H9 (cell line): Measurements from ENCODE around the gene KRT80. TPM values are rescaled to one million over a fixed set of nuclear protein-coding genes. Genes with fewer than 3 reads are reported as not detected.

Experiments
- DNase-seq: peaks from one replicate; pipeline ENCODE4 v3.0.0-alpha.2; 2017
- H2AFZ ChIP-seq: one replicate; pipeline ENCODE4 v1.6.1; 2013; ENCODE audit warnings: mild to moderate bottlenecking, low read length, control low read depth, moderate library complexity
- H2AK5ac ChIP-seq: 2 replicates; pipeline ENCODE4 v1.6.1; 2013; ENCODE audit warnings: low read length, control low read depth, mixed read lengths; ENCODE audit not compliant: insufficient read length
- H2BK120ac ChIP-seq: one replicate; pipeline ENCODE4 v1.6.1; 2013; ENCODE audit warnings: low read depth, mild to moderate bottlenecking, low read length, control low read depth, inconsistent platforms; ENCODE audit not compliant: poor library complexity, severe bottlenecking
- H2BK12ac ChIP-seq: 2 replicates; pipeline ENCODE4 v1.6.1; 2013; ENCODE audit warnings: low read length, control low read depth, mixed read lengths, low read depth; ENCODE audit not compliant: insufficient read length
- H2BK15ac ChIP-seq: 2 replicates; pipeline ENCODE4 v1.6.1; 2013; ENCODE audit warnings: low read depth, low read length, control low read depth
- H2BK20ac ChIP-seq: one replicate; pipeline ENCODE4 v1.6.1; 2013; ENCODE audit warnings: low read depth, mild to moderate bottlenecking, low read length, control low read depth, inconsistent platforms; ENCODE audit not compliant: poor library complexity, severe bottlenecking
- H2BK5ac ChIP-seq: 2 replicates; pipeline ENCODE4 v1.6.1; 2013; ENCODE audit warnings: low read length, control low read depth, mixed read lengths; ENCODE audit not compliant: insufficient read length
- H3K14ac ChIP-seq: 2 replicates; pipeline ENCODE4 v1.6.1; 2013; ENCODE audit warnings: low read length, control low read depth; ENCODE audit not compliant: insufficient read depth
- H3K18ac ChIP-seq: 2 replicates; pipeline ENCODE4 v1.6.1; 2013; ENCODE audit warnings: low read depth, mild to moderate bottlenecking, mixed read lengths, low read length, control low read depth; ENCODE audit not compliant: insufficient read length
- H3K23ac ChIP-seq: 2 replicates; pipeline ENCODE4 v1.6.1; 2013; ENCODE audit warnings: low read length, control low read depth, mixed read lengths, low read depth; ENCODE audit not compliant: insufficient read length
- H3K23me2 ChIP-seq: 2 replicates; pipeline ENCODE4 v1.6.1; 2013; ENCODE audit warnings: low read depth, mild to moderate bottlenecking, mixed read lengths, low read length, control low read depth; ENCODE audit not compliant: insufficient read length, poor library complexity, severe bottlenecking
- H3K27ac ChIP-seq: 2 replicates; pipeline ENCODE4 v1.5.1; 2013; ENCODE audit warnings: low read length, control low read depth, mixed read lengths, low read depth; ENCODE audit not compliant: insufficient read length
- H3K27me3 ChIP-seq: 2 replicates; pipeline ENCODE4 v1.6.1; 2013; ENCODE audit warnings: low read length, control low read depth, inconsistent platforms; ENCODE audit not compliant: insufficient read depth
- H3K4ac ChIP-seq: 2 replicates; pipeline ENCODE4 v1.6.1; 2013; ENCODE audit warnings: low read depth, mild to moderate bottlenecking, control low read depth, inconsistent platforms, low read length, moderate library complexity
- H3K4me1 ChIP-seq: 2 replicates; pipeline ENCODE4 v1.6.1; 2013; ENCODE audit warnings: low read length, control low read depth, inconsistent platforms; ENCODE audit not compliant: insufficient read depth
- H3K4me2 ChIP-seq: 2 replicates; pipeline ENCODE4 v1.6.1; 2013; ENCODE audit warnings: low read length, control low read depth, mixed read lengths; ENCODE audit not compliant: insufficient read length, insufficient read depth
- H3K56ac ChIP-seq: 2 replicates; pipeline ENCODE4 v1.6.1; 2013; ENCODE audit warnings: low read depth, mild to moderate bottlenecking, mixed read lengths, low read length, control low read depth; ENCODE audit not compliant: insufficient read length
- H3K79me1 ChIP-seq: 2 replicates; pipeline ENCODE4 v1.6.1; 2013; ENCODE audit warnings: low read depth, mild to moderate bottlenecking, moderate library complexity, low read length, control low read depth, inconsistent platforms; ENCODE audit not compliant: insufficient read depth, poor library complexity, severe bottlenecking
- H3K79me2 ChIP-seq: 2 replicates; pipeline ENCODE4 v1.6.1; 2013; ENCODE audit warnings: low read length, control low read depth, inconsistent platforms; ENCODE audit not compliant: insufficient read depth
- H3K9ac ChIP-seq: 2 replicates; pipeline ENCODE4 v1.6.1; 2013; ENCODE audit warnings: low read length, control low read depth, mixed read lengths; ENCODE audit not compliant: insufficient read length; ENCODE audit errors: extremely low read depth
- H3K9me3 ChIP-seq: one replicate; pipeline ENCODE4 v1.6.1; 2013; ENCODE audit warnings: low read depth, low read length, inconsistent platforms; ENCODE audit not compliant: control insufficient read depth
- H3T11ph ChIP-seq: one replicate; pipeline ENCODE4 v1.6.1; 2013; ENCODE audit warnings: mild to moderate bottlenecking, low read length, control low read depth, inconsistent platforms
- H4K20me1 ChIP-seq: one replicate; pipeline ENCODE4 v1.6.1; 2013; ENCODE audit not compliant: control insufficient read depth, insufficient read length, insufficient read depth
- H4K5ac ChIP-seq: 2 replicates; pipeline ENCODE4 v1.6.1; 2013; ENCODE audit warnings: low read depth, mild to moderate bottlenecking, mixed read lengths, low read length, control low read depth; ENCODE audit not compliant: insufficient read length
- H4K8ac ChIP-seq: replicated peaks from 2 replicates; pipeline ENCODE4 v1.6.1; 2013; ENCODE audit warnings: low read length, control low read depth, mixed read lengths, low read depth; ENCODE audit not compliant: insufficient read length
- H4K91ac ChIP-seq: 2 replicates; pipeline ENCODE4 v1.6.1; 2013; ENCODE audit warnings: low read depth, mild to moderate bottlenecking, moderate library complexity, mixed read lengths, low read length, control low read depth; ENCODE audit not compliant: insufficient read length
- H3K27ac Mint-ChIP-seq, 3 experiments: 2 replicates in 2 of 3; 3 replicates in 1 of 3; pipeline ENCODE4 v1.8.0; 2020 to 2021; ENCODE audit warnings: mixed read lengths in 3 of 3, mild to moderate bottlenecking in 1 of 3, moderate library complexity in 1 of 3
- H3K27me3 Mint-ChIP-seq: 2 replicates; pipeline ENCODE4 v1.8.0; 2021; ENCODE audit warnings: low read depth, mild to moderate bottlenecking, moderate library complexity, mixed read lengths
- H3K36me3 Mint-ChIP-seq, 3 experiments: 2 replicates in 2 of 3; 3 replicates in 1 of 3; pipeline ENCODE4 v1.8.0; 2020 to 2021; ENCODE audit warnings: low read depth in 3 of 3, mixed read lengths in 3 of 3; ENCODE audit not compliant: insufficient read depth in 1 of 3
- H3K4me1 Mint-ChIP-seq, 2 experiments: 2 replicates each; pipeline ENCODE4 v1.8.0; 2020; ENCODE audit warnings: mixed read lengths in 2 of 2
- H3K4me3 Mint-ChIP-seq, 2 experiments: 2 replicates in 1 of 2; 3 replicates in 1 of 2; pipeline ENCODE4 v1.8.0; 2020 to 2021; ENCODE audit warnings: mild to moderate bottlenecking in 2 of 2, mixed read lengths in 2 of 2, moderate library complexity in 1 of 2
- H3K9me3 Mint-ChIP-seq, 2 experiments: 2 replicates in 1 of 2; 3 replicates in 1 of 2; pipeline ENCODE4 v1.8.0; 2020; ENCODE audit warnings: mild to moderate bottlenecking in 2 of 2, mixed read lengths in 2 of 2, moderate library complexity in 1 of 2
- CTCF ChIP-seq: fragments of 200-600 bp; sonication (generic); conservative IDR thresholded peaks from 3 replicates; pipeline ENCODE4 v1.8.0; 2021; ENCODE audit warnings: antibody characterized with exemption, mild to moderate bottlenecking
- WGBS: extraction: QIAGEN DNeasy Blood & Tissue Kit; methylation state at CpG from one replicate; pipeline ENCODE4 v1.1.7; 2013; ENCODE audit warnings: missing lambda C conversion rate, low lambda C conversion rate, mixed read lengths; ENCODE audit not compliant: insufficient read length; ENCODE audit errors: extremely low coverage; 5-methylcytosine and 5-hydroxymethylcytosine counted together
- total RNA-seq: library from RNA; stranded (reverse); gene quantifications from 2 replicates; pipeline ENCODE4 v1.2.1, GENCODE V29; 2021

Gene KRT80
- total RNA-seq, 1 experiment from 2014 or later = not detected

- Histone ChIP-seq H3T11ph (no peak overlapping the region), H2BK15ac (no peak overlapping the region), H3K4ac (no peak overlapping the region), H4K91ac (no peak overlapping the region), H3K79me2 (no peaks in the 10 kb centered on the region), H4K8ac (no peak overlapping the region), H3K14ac (no peak overlapping the region), H3K79me1 (no peaks in the 10 kb centered on the region), H3K23ac (no peak overlapping the region), H2AK5ac (no peak overlapping the region), H3K18ac (no peak overlapping the region), H2BK12ac (no peak overlapping the region), H2AFZ (no peak overlapping the region), H3K27ac (no peak overlapping the region), H3K9ac (no peak overlapping the region), H3K23me2 (no peaks in the 10 kb centered on the region), H3K56ac (no peak overlapping the region), H2BK5ac (no peak overlapping the region), H4K20me1 (peaks cover 4% of the 10 kb centered on the region), H3K4me1 (no peaks in the 10 kb centered on the region), H2BK20ac (no peak overlapping the region), H4K5ac (no peak overlapping the region), H2BK120ac (no peak overlapping the region), H3K4me2 (no peak overlapping the region), H3K27me3 (no peaks in the 10 kb centered on the region), H3K9me3 (no peaks in the 10 kb centered on the region)
- Mint-ChIP-seq H3K9me3 (no peaks in the 10 kb centered on the region), H3K27ac (no peak overlapping the region), H3K4me1 (peaks cover 14 to 18% of the 10 kb centered on the region in 2 experiments), H3K4me3 (no peak overlapping the region), H3K36me3 (no peaks in the 10 kb centered on the region), H3K27me3 (no peaks in the 10 kb centered on the region; the same call in 1 of the 2 replicates)
- DNase-seq = no peak
- WGBS = no CpG with 5 or more reads among the region's 17 CpGs
- no peak for TF ChIP-seq CTCF
These were observed 18.9 kb downstream of the KRT80 start for GRCh38 chr12:52172956-52173355.
